OCI-LY1 (cell line): Measurements from ENCODE around the gene STS.

ENCODE experiments used
- H2AFZ ChIP-seq: fragments of 200-600 bp; sonication (generic), shearing (Covaris generic); 2 replicates; pipeline ENCODE4 v1.6.0; 2014; ENCODE audit warnings: antibody characterized with exemption, mild to moderate bottlenecking, low read length
- H3F3A ChIP-seq: fragments of 200-600 bp; sonication (generic), shearing (Covaris generic); 2 replicates; pipeline ENCODE4 v1.6.0; 2014; ENCODE audit warnings: mild to moderate bottlenecking, antibody characterized with exemption, low read length, moderate library complexity; ENCODE audit not compliant: insufficient read depth
- H3K27ac ChIP-seq: fragments of 200-600 bp; sonication (generic); 2 replicates; pipeline ENCODE4 v1.5.1; 2014; ENCODE audit warnings: low read length, mixed run types, mild to moderate bottlenecking, low read depth; ENCODE audit not compliant: poor library complexity, severe bottlenecking
- H3K27me3 ChIP-seq: fragments of 200-600 bp; sonication (generic); 2 replicates; pipeline ENCODE4 v1.6.0; 2014; ENCODE audit warnings: antibody characterized with exemption, mild to moderate bottlenecking, low read length, moderate library complexity; ENCODE audit not compliant: insufficient read depth
- H3K36me3 ChIP-seq: fragments of 200-600 bp; sonication (generic); 2 replicates; pipeline ENCODE4 v1.6.1; 2014; ENCODE audit warnings: mild to moderate bottlenecking, antibody characterized with exemption, low read length, moderate library complexity, mixed read lengths; ENCODE audit not compliant: insufficient read depth
- H3K4me1 ChIP-seq: fragments of 200-600 bp; sonication (generic); 2 replicates; pipeline ENCODE4 v1.5.1; 2014; ENCODE audit warnings: mild to moderate bottlenecking, low read length, moderate library complexity; ENCODE audit not compliant: insufficient read depth, severe bottlenecking
- H3K4me2 ChIP-seq: fragments of 200-600 bp; sonication (generic), shearing (Covaris generic); 2 replicates; pipeline ENCODE4 v1.6.1; 2014; ENCODE audit warnings: low read length
- H3K4me3 ChIP-seq: fragments of 200-600 bp; sonication (generic); 2 replicates; pipeline ENCODE4 v1.5.1; 2014; ENCODE audit warnings: low read length, low read depth, mild to moderate bottlenecking, mixed read lengths; ENCODE audit not compliant: poor library complexity, severe bottlenecking
- H3K79me2 ChIP-seq: fragments of 200-600 bp; shearing (Covaris generic); 2 replicates; pipeline ENCODE4 v1.6.1; 2016; ENCODE audit warnings: mixed run types, low read length, mixed read lengths; ENCODE audit not compliant: insufficient read depth
- H3K9ac ChIP-seq: fragments of 200-600 bp; sonication (generic), shearing (Covaris generic); 2 replicates; pipeline ENCODE4 v1.6.1; 2014; ENCODE audit warnings: mild to moderate bottlenecking, low read length, mixed read lengths
- H3K9me2 ChIP-seq: fragments of 200-600 bp; sonication (generic), shearing (Covaris generic); 2 replicates; pipeline ENCODE4 v1.6.1; 2014; ENCODE audit warnings: low read depth, mild to moderate bottlenecking, low read length, mixed read lengths
- H3K9me3 ChIP-seq: fragments of 200-600 bp; shearing (Covaris generic); 2 replicates; pipeline ENCODE4 v1.6.1; 2014; ENCODE audit warnings: low read length, mixed read lengths
- H4K20me1 ChIP-seq: fragments of 200-600 bp; sonication (generic), shearing (Covaris generic); 2 replicates; pipeline ENCODE4 v1.6.0; 2016; ENCODE audit warnings: mild to moderate bottlenecking, low read length; ENCODE audit not compliant: insufficient read depth
- CTCF ChIP-seq: fragments of 200-600 bp; sonication (generic), shearing (Covaris generic); IDR thresholded peaks from 2 replicates; pipeline ENCODE4 v1.5.1; 2017; ENCODE audit warnings: mild to moderate bottlenecking, antibody characterized with exemption, low read length, moderate library complexity, mixed read lengths
- EZH2 ChIP-seq: fragments of 200-600 bp; sonication (generic), shearing (Covaris generic); IDR thresholded peaks from 2 replicates; pipeline ENCODE4 v1.8.0; 2017; ENCODE audit warnings: borderline replicate concordance, mixed run types, mild to moderate bottlenecking, antibody characterized with exemption, low read length, moderate library complexity, mixed read lengths

The STS gene

GRCh38 chrX:7117587-7117986 is 29.9 kb upstream of the STS start:
- Histone ChIP-seq H3F3A (peaks cover 5% of the 10 kb centered on the region; the same call in 1 of the 2 replicates), H3K4me2 (peak overlapping the region; percentile 54; the same call in 1 of the 2 replicates), H3K79me2 (peaks cover 56% of the 10 kb centered on the region), H3K36me3 (peaks cover 11% of the 10 kb centered on the region), H3K27ac (peak overlapping the region; percentile 100), H3K9me2 (no peaks in the 10 kb centered on the region), H4K20me1 (no peaks in the 10 kb centered on the region), H2AFZ (no peak overlapping the region), H3K9ac (peak overlapping the region; percentile 54; the same call in 1 of the 2 replicates), H3K27me3 (no peaks in the 10 kb centered on the region), H3K4me1 (peaks cover 91% of the 10 kb centered on the region), H3K4me3 (no peak overlapping the region), H3K9me3 (no peaks in the 10 kb centered on the region)
- TF ChIP-seq CTCF, result no peak
- TF ChIP-seq EZH2, result no peak

- no peaks in the 10 kb centered on the region for H3K9me3 ChIP-seq
- H3K4me1 ChIP-seq, result peaks cover 93% of the 10 kb centered on the region
- no peaks in the 10 kb centered on the region for H3K27me3 ChIP-seq
- H3K9ac ChIP-seq, result peak overlapping the region; percentile 36; the same call in 1 of the 2 replicates
- H3K36me3 ChIP-seq, result peaks cover 7% of the 10 kb centered on the region
- H3K4me3 ChIP-seq, result no peak overlapping the region
- no peaks in the 10 kb centered on the region for H4K20me1 ChIP-seq
- peaks cover 72% of the 10 kb centered on the region for H3K79me2 ChIP-seq
- peak overlapping the region; percentile 54; the same call in 1 of the 2 replicates for H3K4me2 ChIP-seq
- TF ChIP-seq CTCF (no peak), EZH2 (no peak)
- peaks cover 5% of the 10 kb centered on the region; the same call in 1 of the 2 replicates for H3F3A ChIP-seq
- H2AFZ ChIP-seq, result no peak overlapping the region
- no peaks in the 10 kb centered on the region for H3K9me2 ChIP-seq
- peak overlapping the region; percentile 100 for H3K27ac ChIP-seq
Measured at GRCh38 chrX:7119950-7120877, 27.3 kb upstream of the STS start.

DNA sequence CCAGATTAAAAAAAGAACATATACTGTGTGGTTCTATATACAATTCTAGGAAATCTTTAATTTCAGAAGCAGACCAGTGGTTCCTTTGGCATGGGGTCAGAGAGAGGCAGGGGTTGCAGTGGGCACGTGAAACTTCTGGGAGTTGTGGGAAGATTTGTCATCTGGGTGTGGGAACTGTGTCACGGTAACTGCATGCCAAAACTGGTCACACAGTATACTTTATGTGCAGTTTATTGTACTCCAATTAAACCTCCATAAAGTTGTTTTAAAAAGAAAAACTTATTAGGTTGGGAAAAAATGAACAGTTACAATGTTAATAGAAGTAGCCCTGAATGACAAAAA is 26.7 kb upstream of the STS start:
- peaks cover 5% of the 10 kb centered on the region; the same call in 1 of the 2 replicates for H3F3A ChIP-seq
- peak overlapping the region; percentile 100 for H3K27ac ChIP-seq
- peaks cover 8% of the 10 kb centered on the region for H3K36me3 ChIP-seq
- H3K79me2 ChIP-seq, result peaks cover 75% of the 10 kb centered on the region
- H3K27me3 ChIP-seq, result no peaks in the 10 kb centered on the region
- no peaks in the 10 kb centered on the region for H3K9me2 ChIP-seq
- H3K4me2 ChIP-seq, result peak overlapping the region; percentile 34; the same call in 1 of the 2 replicates
- no peak overlapping the region for H2AFZ ChIP-seq
- H4K20me1 ChIP-seq, result no peaks in the 10 kb centered on the region
- TF ChIP-seq EZH2, result no peak
- no peak for TF ChIP-seq CTCF
- peak overlapping the region; percentile 36; the same call in 1 of the 2 replicates for H3K9ac ChIP-seq
- H3K4me3 ChIP-seq, result no peak overlapping the region
- H3K9me3 ChIP-seq, result no peaks in the 10 kb centered on the region
- peaks cover 86% of the 10 kb centered on the region for H3K4me1 ChIP-seq
